Peyer's patch (tissue), 4 donors: ENCODE data around the gene BMAL2. TPM values are rescaled to one million over a fixed set of nuclear protein-coding genes. Genes with fewer than 3 reads are reported as not detected.

Experiments
- DNase-seq, 3 donors: peaks; one replicate each; pipeline ENCODE4 v3.0.0-alpha.2; 2017 to 2019
- H3K27ac ChIP-seq, 4 donors: fragments of 200-600 bp; sonication (generic); one replicate each; pipeline ENCODE4 v1.5.1; 2016 to 2019
- H3K27me3 ChIP-seq, 2 donors: fragments of 200-600 bp; sonication (generic); one replicate each; pipeline ENCODE4 v1.5.1; 2019
- H3K36me3 ChIP-seq, 3 donors: fragments of 200-600 bp; sonication (generic); one replicate each; pipeline ENCODE4 v1.5.1; 2016 to 2019
- H3K4me1 ChIP-seq, 4 donors: fragments of 200-600 bp; sonication (generic); one replicate each; pipeline ENCODE4 v1.5.1; 2016 to 2019
- H3K4me3 ChIP-seq, 4 donors: fragments of 200-600 bp; sonication (generic); 1 replicate in 3 of 4; 2 replicates in 1 of 4; pipeline ENCODE4 v1.5.1; 2016 to 2019; ENCODE audit warnings: mild to moderate bottlenecking in 1 of 4
- H3K9me3 ChIP-seq, 4 donors: fragments of 200-600 bp; sonication (generic); one replicate each; pipeline ENCODE4 v1.5.1; 2016 to 2019; ENCODE audit warnings: mild to moderate bottlenecking in 1 of 4
- POLR2A ChIP-seq, 2 donors: fragments of 450-650 bp; IDR thresholded peaks; one replicate each; pipeline ENCODE4 v1.5.1; 2017; ENCODE audit warnings: antibody characterized with exemption in 2 of 2, mild to moderate bottlenecking in 2 of 2, moderate library complexity in 2 of 2
- total RNA-seq, 4 donors: library from RNA; depleted of rRNA; stranded (reverse); fragments of >200 nt; gene quantifications; one replicate each; pipeline ENCODE4 v1.1.0, GENCODE V29; 2016
- TF ChIP-seq, protein P1 (sequence below), 6 experiments: fragments of 450-650 bp in 4 of 6; fragments of 200-600 bp in 2 of 6; sonication (generic) in 1 of 6; IDR thresholded peaks; one replicate each; pipeline ENCODE4 v1.5.1; 2017 to 2019; ENCODE audit warnings: antibody characterized with exemption in 6 of 6, mild to moderate bottlenecking in 3 of 6, moderate library complexity in 1 of 6

Gene BMAL2
- total RNA-seq, 4 donors from 2014 or later = 3.5 to 14.0 (median 4.6) TPM

GRCh38 chr12:27337376-27337775 lies 4.7 kb downstream of the BMAL2 start:
- Histone ChIP-seq H3K9me3 (no peaks in the 10 kb centered on the region), H3K27me3 (no peaks in the 10 kb centered on the region), H3K36me3 (no peaks in the 10 kb centered on the region), H3K4me1 (peaks cover 0 to 5% (median 0%) of the 10 kb centered on the region in 4 donors), H3K27ac (no peak overlapping the region), H3K4me3 (no peak overlapping the region)
- TF ChIP-seq, protein P1, sequence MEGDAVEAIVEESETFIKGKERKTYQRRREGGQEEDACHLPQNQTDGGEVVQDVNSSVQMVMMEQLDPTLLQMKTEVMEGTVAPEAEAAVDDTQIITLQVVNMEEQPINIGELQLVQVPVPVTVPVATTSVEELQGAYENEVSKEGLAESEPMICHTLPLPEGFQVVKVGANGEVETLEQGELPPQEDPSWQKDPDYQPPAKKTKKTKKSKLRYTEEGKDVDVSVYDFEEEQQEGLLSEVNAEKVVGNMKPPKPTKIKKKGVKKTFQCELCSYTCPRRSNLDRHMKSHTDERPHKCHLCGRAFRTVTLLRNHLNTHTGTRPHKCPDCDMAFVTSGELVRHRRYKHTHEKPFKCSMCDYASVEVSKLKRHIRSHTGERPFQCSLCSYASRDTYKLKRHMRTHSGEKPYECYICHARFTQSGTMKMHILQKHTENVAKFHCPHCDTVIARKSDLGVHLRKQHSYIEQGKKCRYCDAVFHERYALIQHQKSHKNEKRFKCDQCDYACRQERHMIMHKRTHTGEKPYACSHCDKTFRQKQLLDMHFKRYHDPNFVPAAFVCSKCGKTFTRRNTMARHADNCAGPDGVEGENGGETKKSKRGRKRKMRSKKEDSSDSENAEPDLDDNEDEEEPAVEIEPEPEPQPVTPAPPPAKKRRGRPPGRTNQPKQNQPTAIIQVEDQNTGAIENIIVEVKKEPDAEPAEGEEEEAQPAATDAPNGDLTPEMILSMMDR (IDR thresholded peaks at IDR 0.05) = no peak
- no peak for TF ChIP-seq POLR2A (IDR thresholded peaks at IDR 0.05)
- no peak for DNase-seq

GRCh38 chr12:27338473-27338872 lies 5.8 kb downstream of the BMAL2 start:
- H3K27ac ChIP-seq = no peak overlapping the region
- no peaks in the 10 kb centered on the region for H3K36me3 ChIP-seq
- H3K4me1 ChIP-seq = peaks cover 0 to 2% (median 0%) of the 10 kb centered on the region in 4 donors
- no peak overlapping the region for H3K4me3 ChIP-seq
- H3K27me3 ChIP-seq = no peaks in the 10 kb centered on the region
- H3K9me3 ChIP-seq = no peaks in the 10 kb centered on the region
- DNase-seq = no peak
- TF ChIP-seq POLR2A (IDR thresholded peaks at IDR 0.05) = no peak
- TF ChIP-seq, protein P1 (IDR thresholded peaks at IDR 0.05) = no peak

- TF ChIP-seq POLR2A (IDR thresholded peaks at IDR 0.05) = no peak
- TF ChIP-seq, protein P1 (IDR thresholded peaks at IDR 0.05) = no peak
- H3K27ac ChIP-seq = no peak overlapping the region
- no peak for DNase-seq
- H3K9me3 ChIP-seq = no peaks in the 10 kb centered on the region
- no peaks in the 10 kb centered on the region for H3K4me1 ChIP-seq
- H3K4me3 ChIP-seq = no peak overlapping the region
- H3K36me3 ChIP-seq = no peaks in the 10 kb centered on the region
- H3K27me3 ChIP-seq = no peaks in the 10 kb centered on the region
These were observed 8.3 kb downstream of the BMAL2 start for GRCh38 chr12:27340971-27341370.

DNA sequence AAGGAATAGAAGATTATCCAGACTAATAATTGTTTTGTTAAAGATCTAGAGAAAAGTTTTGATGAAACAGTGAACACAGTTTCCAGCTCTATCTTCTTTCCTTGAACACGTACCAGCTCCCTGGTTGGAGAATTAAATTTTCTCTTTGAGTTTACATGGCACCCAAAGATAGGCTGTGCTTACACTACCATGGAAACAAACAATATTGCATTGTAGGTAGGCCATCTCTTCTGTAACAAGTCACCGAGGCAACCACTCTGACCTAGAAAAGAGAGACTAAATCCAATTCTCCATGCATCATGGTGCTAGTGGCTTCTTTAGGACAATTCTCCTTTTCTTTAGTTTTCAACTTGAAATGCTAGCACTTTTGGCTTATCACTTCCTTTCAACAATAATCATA lies 9.9 kb downstream of the BMAL2 start:
- H3K27ac ChIP-seq = no peak overlapping the region
- H3K27me3 ChIP-seq = no peaks in the 10 kb centered on the region
- no peak for DNase-seq
- no peaks in the 10 kb centered on the region for H3K9me3 ChIP-seq
- TF ChIP-seq, protein P1 (IDR thresholded peaks at IDR 0.05) = no peak
- TF ChIP-seq POLR2A (IDR thresholded peaks at IDR 0.05) = no peak
- no peaks in the 10 kb centered on the region for H3K36me3 ChIP-seq
- H3K4me1 ChIP-seq = no peaks in the 10 kb centered on the region
- H3K4me3 ChIP-seq = no peak overlapping the region

- Histone ChIP-seq H3K36me3 (no peaks in the 10 kb centered on the region), H3K4me3 (no peak overlapping the region), H3K9me3 (no peaks in the 10 kb centered on the region), H3K27ac (no peak overlapping the region), H3K4me1 (no peaks in the 10 kb centered on the region), H3K27me3 (no peaks in the 10 kb centered on the region)
- TF ChIP-seq, protein P1 (IDR thresholded peaks at IDR 0.05) = no peak
- no peak for TF ChIP-seq POLR2A (IDR thresholded peaks at IDR 0.05)
- no peak for DNase-seq
These were observed 10.8 kb downstream of the BMAL2 start for GRCh38 chr12:27343255-27344000.
